ENCODE results near the gene SETD4. TPM values are rescaled to one million over a fixed set of nuclear protein-coding genes. Genes with fewer than 3 reads are reported as not detected.

The SETD4 gene
- total RNA-seq, 1 experiment from 2014 or later, result 22.7 TPM

GRCh38 chr21:36032647-36033406 lies 27.5 kb downstream of the SETD4 start:
- no peaks in the 10 kb centered on the region for H3K9me3 ChIP-seq (ENCODE audit: control insufficient read depth in 1 of 2, insufficient read depth in 1 of 2, low read depth in 1 of 2, low read length in 2 of 2)
- no peak overlapping the region for H3K9ac ChIP-seq (ENCODE audit: low read length)
- peaks cover 0 to 2% of the 10 kb centered on the region in 2 experiments; a peak in 1 of 4 replicates for H3K4me1 ChIP-seq (ENCODE audit: control insufficient read depth in 1 of 2, insufficient read depth in 2 of 2, low read length in 2 of 2)
- ChIA-PET RAD21 (ENCODE audit: low non-redundant PET in 1 of 2, low total read pairs in 2 of 2, uncharacterized antibody in 2 of 2, unreplicated experiment in 2 of 2) (no interaction called here), CTCF (no interaction called here), POLR2A (no interaction called here)
- no peaks in the 10 kb centered on the region for H3K27me3 ChIP-seq (ENCODE audit: insufficient read depth, low read length)
- H3K4me2 ChIP-seq (ENCODE audit: low read length), result no peak overlapping the region
- BruUV-seq (replicated peaks), result no TSS peak
- intact Hi-C loops (cut with micrococcal nuclease), result no loop called here
- H3K79me2 ChIP-seq (ENCODE audit: insufficient read depth, low read length), result no peaks in the 10 kb centered on the region
- H2AFZ ChIP-seq (ENCODE audit: low read depth, low read length, poor library complexity, severe bottlenecking), result no peak overlapping the region
- no peaks in the 10 kb centered on the region for H4K20me1 ChIP-seq (ENCODE audit: insufficient read depth)
- H3K27ac ChIP-seq (ENCODE audit: low read depth, low read length), result no peak overlapping the region
- ATAC-seq (no peak), DNase-seq (ENCODE audit: low read depth, low spot score) (no peak)
- no peak overlapping the region for H3K4me3 ChIP-seq (replicated peaks in 1 of 2; ENCODE audit: low read depth in 1 of 2, low read length in 2 of 2)
- TF ChIP-seq ZFX (IDR thresholded peaks at IDR 0.05), result no peak
- no peak for TF ChIP-seq EZH2 (IDR thresholded peaks at IDR 0.05)
- no peak for TF ChIP-seq FOSL1 (IDR thresholded peaks at IDR 0.05; ENCODE audit: low read depth)
- no peak for TF ChIP-seq SP1 (IDR thresholded peaks at IDR 0.05; ENCODE audit: low read depth)
- no peak for TF ChIP-seq ZNF274 (IDR thresholded peaks at IDR 0.05; ENCODE audit: low read depth, low read length)
- TF ChIP-seq CTCF (IDR thresholded peaks at IDR 0.05 in 2 of 3, conservative IDR thresholded peaks at IDR 0.05 in 1 of 3; ENCODE audit: borderline replicate concordance in 1 of 3, insufficient read depth in 1 of 3, low read depth in 2 of 3, low read length in 2 of 3), result no peak
- TF ChIP-seq REST (IDR thresholded peaks at IDR 0.05; ENCODE audit: low read depth), result no peak
- no peak for TF ChIP-seq SIN3A (IDR thresholded peaks at IDR 0.05; ENCODE audit: low read depth)
- no peak for TF ChIP-seq SRF (IDR thresholded peaks at IDR 0.05; ENCODE audit: low read depth)
- TF ChIP-seq EZH2phosphoT487 (IDR thresholded peaks at IDR 0.05; ENCODE audit: borderline replicate concordance), result no peak
- no peak for TF ChIP-seq JUND (IDR thresholded peaks at IDR 0.05)
- TF ChIP-seq RAD21 (IDR thresholded peaks at IDR 0.05; ENCODE audit: low read depth), result no peak
- TF ChIP-seq EGR1 (IDR thresholded peaks at IDR 0.05; ENCODE audit: low read depth), result no peak
- no peak for TF ChIP-seq TCF7L2 (IDR thresholded peaks at IDR 0.05; ENCODE audit: borderline replicate concordance, extremely low read depth, insufficient read depth, insufficient read length)
- no peak for TF ChIP-seq YY1 (IDR thresholded peaks at IDR 0.05; ENCODE audit: extremely low read depth, insufficient replicate concordance, low read depth, low read length)
- no peak for TF ChIP-seq POLR2A (IDR thresholded peaks at IDR 0.05; ENCODE audit: borderline replicate concordance, extremely low read depth, insufficient read depth, insufficient read length)
- no peak for TF ChIP-seq POLR2AphosphoS5 (IDR thresholded peaks at IDR 0.05; ENCODE audit: low read depth, low read length)
- TF ChIP-seq MAX (IDR thresholded peaks at IDR 0.05), result no peak
- peaks cover 5 to 8% of the 10 kb centered on the region in 2 experiments; a peak in 2 of 4 replicates for H3K36me3 ChIP-seq (ENCODE audit: control insufficient read depth in 1 of 2, insufficient read depth in 2 of 2, low read length in 2 of 2)
- no peaks in the 10 kb centered on the region for H3K9me2 ChIP-seq (ENCODE audit: insufficient read depth)
